HCT116 (cell line): Measurements from ENCODE around the gene CD160.

Experiments used
- TF ChIP-seq, protein P1 (sequence below): IDR thresholded peaks from 2 replicates; pipeline ENCODE4 v1.6.1; 2012
- TF ChIP-seq, protein P2 (sequence below), 3 experiments: fragments of 200-600 bp in 1 of 3; sonication (generic) in 1 of 3; IDR thresholded peaks in 2 of 3; conservative IDR thresholded peaks in 1 of 3; 2 replicates each; pipeline ENCODE4 v1.5.1; 2012 to 2017; ENCODE audit warnings: low read depth in 2 of 3, low read length in 2 of 3, antibody characterized with exemption in 1 of 3, borderline replicate concordance in 1 of 3, control low read depth in 1 of 3, mild to moderate bottlenecking in 1 of 3, mixed read lengths in 1 of 3, mixed run types in 1 of 3, moderate library complexity in 1 of 3; ENCODE audit not compliant: insufficient read depth in 1 of 3

DNA sequence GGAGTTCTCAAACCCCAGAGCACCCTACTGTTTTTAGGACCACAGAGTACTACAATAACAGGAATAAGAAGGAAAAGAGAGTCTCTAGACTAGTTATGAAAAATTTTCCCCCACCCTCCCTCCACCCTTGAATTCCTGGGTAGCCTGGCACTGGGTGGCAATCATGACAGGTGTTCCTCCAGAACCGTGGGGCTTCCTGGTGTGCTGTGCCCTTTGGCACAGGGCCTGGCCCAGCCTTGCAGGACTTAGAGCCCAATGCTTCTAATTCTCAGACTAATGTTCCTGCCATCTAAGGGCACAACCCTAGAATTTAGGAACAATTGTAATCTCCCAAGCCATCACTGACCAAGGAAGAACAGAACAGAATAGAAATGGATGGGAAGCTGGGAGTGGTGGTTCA, 1.5 kb upstream of the CD160 start:
- TF ChIP-seq, protein P1, sequence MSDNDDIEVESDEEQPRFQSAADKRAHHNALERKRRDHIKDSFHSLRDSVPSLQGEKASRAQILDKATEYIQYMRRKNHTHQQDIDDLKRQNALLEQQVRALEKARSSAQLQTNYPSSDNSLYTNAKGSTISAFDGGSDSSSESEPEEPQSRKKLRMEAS, result no peak
- TF ChIP-seq, protein P2, sequence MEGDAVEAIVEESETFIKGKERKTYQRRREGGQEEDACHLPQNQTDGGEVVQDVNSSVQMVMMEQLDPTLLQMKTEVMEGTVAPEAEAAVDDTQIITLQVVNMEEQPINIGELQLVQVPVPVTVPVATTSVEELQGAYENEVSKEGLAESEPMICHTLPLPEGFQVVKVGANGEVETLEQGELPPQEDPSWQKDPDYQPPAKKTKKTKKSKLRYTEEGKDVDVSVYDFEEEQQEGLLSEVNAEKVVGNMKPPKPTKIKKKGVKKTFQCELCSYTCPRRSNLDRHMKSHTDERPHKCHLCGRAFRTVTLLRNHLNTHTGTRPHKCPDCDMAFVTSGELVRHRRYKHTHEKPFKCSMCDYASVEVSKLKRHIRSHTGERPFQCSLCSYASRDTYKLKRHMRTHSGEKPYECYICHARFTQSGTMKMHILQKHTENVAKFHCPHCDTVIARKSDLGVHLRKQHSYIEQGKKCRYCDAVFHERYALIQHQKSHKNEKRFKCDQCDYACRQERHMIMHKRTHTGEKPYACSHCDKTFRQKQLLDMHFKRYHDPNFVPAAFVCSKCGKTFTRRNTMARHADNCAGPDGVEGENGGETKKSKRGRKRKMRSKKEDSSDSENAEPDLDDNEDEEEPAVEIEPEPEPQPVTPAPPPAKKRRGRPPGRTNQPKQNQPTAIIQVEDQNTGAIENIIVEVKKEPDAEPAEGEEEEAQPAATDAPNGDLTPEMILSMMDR (IDR thresholded peaks at IDR 0.05 in 2 of 3, conservative IDR thresholded peaks at IDR 0.05 in 1 of 3; ENCODE audit: borderline replicate concordance in 1 of 3, insufficient read depth in 1 of 3, low read depth in 2 of 3, low read length in 2 of 3), result no peak
